Measurements from ENCODE around the gene ALCAM. TPM values are rescaled to one million over a fixed set of nuclear protein-coding genes. Genes with fewer than 3 reads are reported as not detected.
A peak's percentile ranks its signal among the peaks of the same experiment; 100 is the strongest.
"Not testable (repeated sequence)": the region's sequence is repeated elsewhere in the genome, so short reads cannot be mapped to it uniquely, and the experiment has no call there.

Gene ALCAM
- total RNA-seq, 1 experiment from 2014 or later = 36.8 TPM

GRCh38 chr3:105598042-105598796, 231.5 kb downstream of the ALCAM start:
- no TSS peak for BruUV-seq (replicated peaks)
- CTCF ChIA-PET = no interaction called here

GRCh38 chr3:105599350-105599749, 232.6 kb downstream of the ALCAM start:
- Histone ChIP-seq H3K9me3 (ENCODE audit: low read depth, low read length, poor library complexity, severe bottlenecking) (no peaks in the 10 kb centered on the region), H3K4me1 (ENCODE audit: insufficient read depth, low read length, poor library complexity, severe bottlenecking) (no peaks in the 10 kb centered on the region), H3K36me3 (ENCODE audit: insufficient read depth, low read length, poor library complexity, severe bottlenecking) (no peaks in the 10 kb centered on the region), H3K27ac (ENCODE audit: low read depth, low read length, poor library complexity, severe bottlenecking) (no peak overlapping the region), H3K27me3 (replicated peaks; ENCODE audit: insufficient read depth, low read depth, low read length, poor library complexity) (no peaks in the 10 kb centered on the region), H3K4me3 (ENCODE audit: low read depth, low read length, poor library complexity, severe bottlenecking) (no peak overlapping the region)
- ChIA-PET CTCF (no interaction called here), POLR2A (ENCODE audit: low non-redundant PET) (no interaction called here)
- no peak for TF ChIP-seq EZH2 (IDR thresholded peaks at IDR 0.05; ENCODE audit: borderline replicate concordance, low read depth, low read length, poor library complexity, severe bottlenecking)
- no peak for TF ChIP-seq CTCF (conservative IDR thresholded peaks at IDR 0.05; ENCODE audit: low read depth, low read length)
- DNase-seq (ENCODE audit: low spot score) = no peak
- intact Hi-C loops (cut with micrococcal nuclease; ENCODE audit: unreplicated experiment) = no loop called here
- BruUV-seq (replicated peaks) = no TSS peak

More at GRCh38 chr3:105598042-105598796, 231.5 kb downstream of the ALCAM start:
- intact Hi-C loops (cut with micrococcal nuclease; ENCODE audit: unreplicated experiment) = no loop called here
- Histone ChIP-seq H3K36me3 (ENCODE audit: insufficient read depth, low read length, poor library complexity, severe bottlenecking) (no peaks in the 10 kb centered on the region), H3K9me3 (ENCODE audit: low read depth, low read length, poor library complexity, severe bottlenecking) (no peaks in the 10 kb centered on the region), H3K27ac (ENCODE audit: low read depth, low read length, poor library complexity, severe bottlenecking) (no peak overlapping the region), H3K27me3 (replicated peaks; ENCODE audit: insufficient read depth, low read depth, low read length, poor library complexity) (no peaks in the 10 kb centered on the region), H3K4me1 (ENCODE audit: insufficient read depth, low read length, poor library complexity, severe bottlenecking) (no peaks in the 10 kb centered on the region), H3K4me3 (ENCODE audit: low read depth, low read length, poor library complexity, severe bottlenecking) (no peak overlapping the region)
- POLR2A ChIA-PET (ENCODE audit: low non-redundant PET) = no interaction called here
- peak; percentile 78 for DNase-seq (ENCODE audit: low spot score)
- no peak for TF ChIP-seq CTCF (conservative IDR thresholded peaks at IDR 0.05; ENCODE audit: low read depth, low read length)
- TF ChIP-seq EZH2 (IDR thresholded peaks at IDR 0.05; ENCODE audit: borderline replicate concordance, low read depth, low read length, poor library complexity, severe bottlenecking) = no peak

- DNase-seq (ENCODE audit: low spot score); CTCF ChIA-PET; BruUV-seq (replicated peaks); H3K4me1 ChIP-seq (ENCODE audit: insufficient read depth, low read length, poor library complexity, severe bottlenecking); H3K27me3 ChIP-seq (replicated peaks; ENCODE audit: insufficient read depth, low read depth, low read length, poor library complexity); POLR2A ChIA-PET (ENCODE audit: low non-redundant PET); H3K9me3 ChIP-seq (ENCODE audit: low read depth, low read length, poor library complexity, severe bottlenecking); H3K27ac ChIP-seq (ENCODE audit: low read depth, low read length, poor library complexity, severe bottlenecking); H3K4me3 ChIP-seq (ENCODE audit: low read depth, low read length, poor library complexity, severe bottlenecking); intact Hi-C loops (cut with micrococcal nuclease; ENCODE audit: unreplicated experiment); H3K36me3 ChIP-seq (ENCODE audit: insufficient read depth, low read length, poor library complexity, severe bottlenecking): not testable (repeated sequence)
Observed at GRCh38 chr3:105601756-105602155, 235.0 kb downstream of the ALCAM start.

GRCh38 chr3:105602286-105602685, 235.6 kb downstream of the ALCAM start:
- DNase-seq (ENCODE audit: low spot score); BruUV-seq (replicated peaks); H3K4me3 ChIP-seq (ENCODE audit: low read depth, low read length, poor library complexity, severe bottlenecking); H3K27ac ChIP-seq (ENCODE audit: low read depth, low read length, poor library complexity, severe bottlenecking); POLR2A ChIA-PET (ENCODE audit: low non-redundant PET); intact Hi-C loops (cut with micrococcal nuclease; ENCODE audit: unreplicated experiment); H3K27me3 ChIP-seq (replicated peaks; ENCODE audit: insufficient read depth, low read depth, low read length, poor library complexity); H3K4me1 ChIP-seq (ENCODE audit: insufficient read depth, low read length, poor library complexity, severe bottlenecking); CTCF ChIA-PET; H3K9me3 ChIP-seq (ENCODE audit: low read depth, low read length, poor library complexity, severe bottlenecking); H3K36me3 ChIP-seq (ENCODE audit: insufficient read depth, low read length, poor library complexity, severe bottlenecking): not testable (repeated sequence)

GRCh38 chr3:105603516-105603915, 236.8 kb downstream of the ALCAM start:
- H3K36me3 ChIP-seq (ENCODE audit: insufficient read depth, low read length, poor library complexity, severe bottlenecking); DNase-seq (ENCODE audit: low spot score); H3K9me3 ChIP-seq (ENCODE audit: low read depth, low read length, poor library complexity, severe bottlenecking); H3K27ac ChIP-seq (ENCODE audit: low read depth, low read length, poor library complexity, severe bottlenecking); H3K4me3 ChIP-seq (ENCODE audit: low read depth, low read length, poor library complexity, severe bottlenecking); POLR2A ChIA-PET (ENCODE audit: low non-redundant PET); intact Hi-C loops (cut with micrococcal nuclease; ENCODE audit: unreplicated experiment); CTCF ChIA-PET; H3K27me3 ChIP-seq (replicated peaks; ENCODE audit: insufficient read depth, low read depth, low read length, poor library complexity); H3K4me1 ChIP-seq (ENCODE audit: insufficient read depth, low read length, poor library complexity, severe bottlenecking); BruUV-seq (replicated peaks): not testable (repeated sequence)
